B cell (primary cell): ENCODE results near the gene MRM2.

Experiments used
- EZH2 ChIP-seq: IDR thresholded peaks from 2 replicates; pipeline ENCODE4 v1.6.1; 2012; ENCODE audit warnings: borderline replicate concordance, low read depth, mild to moderate bottlenecking, moderate library complexity, low read length; ENCODE audit not compliant: insufficient read depth, poor library complexity, severe bottlenecking
- TF ChIP-seq, protein P1 (sequence below): fragments of 200-600 bp; IDR thresholded peaks from one replicate; pipeline ENCODE4 v1.8.0; 2022; ENCODE audit warnings: antibody characterized with exemption, mild to moderate bottlenecking

DNA sequence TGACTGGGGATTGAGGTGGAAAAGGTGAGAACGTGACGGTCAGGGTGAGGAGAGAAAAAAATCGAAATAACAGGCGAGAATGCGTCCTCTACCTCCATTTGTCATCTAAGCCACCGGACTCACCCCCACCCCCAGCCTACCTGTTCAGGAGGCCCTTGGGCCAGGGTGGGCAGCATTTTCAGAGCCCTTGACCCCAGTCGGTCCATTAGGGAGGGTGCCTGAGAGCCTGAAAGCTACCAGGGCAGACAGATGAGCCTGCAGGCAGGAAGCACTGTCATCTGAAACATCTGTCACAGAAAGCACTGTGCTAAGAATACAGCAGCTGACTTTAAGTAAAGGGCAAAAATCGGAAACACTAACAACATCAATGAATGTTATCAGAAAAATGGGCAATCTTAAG is 56.3 kb downstream of the MRM2 start:
- TF ChIP-seq, protein P1, sequence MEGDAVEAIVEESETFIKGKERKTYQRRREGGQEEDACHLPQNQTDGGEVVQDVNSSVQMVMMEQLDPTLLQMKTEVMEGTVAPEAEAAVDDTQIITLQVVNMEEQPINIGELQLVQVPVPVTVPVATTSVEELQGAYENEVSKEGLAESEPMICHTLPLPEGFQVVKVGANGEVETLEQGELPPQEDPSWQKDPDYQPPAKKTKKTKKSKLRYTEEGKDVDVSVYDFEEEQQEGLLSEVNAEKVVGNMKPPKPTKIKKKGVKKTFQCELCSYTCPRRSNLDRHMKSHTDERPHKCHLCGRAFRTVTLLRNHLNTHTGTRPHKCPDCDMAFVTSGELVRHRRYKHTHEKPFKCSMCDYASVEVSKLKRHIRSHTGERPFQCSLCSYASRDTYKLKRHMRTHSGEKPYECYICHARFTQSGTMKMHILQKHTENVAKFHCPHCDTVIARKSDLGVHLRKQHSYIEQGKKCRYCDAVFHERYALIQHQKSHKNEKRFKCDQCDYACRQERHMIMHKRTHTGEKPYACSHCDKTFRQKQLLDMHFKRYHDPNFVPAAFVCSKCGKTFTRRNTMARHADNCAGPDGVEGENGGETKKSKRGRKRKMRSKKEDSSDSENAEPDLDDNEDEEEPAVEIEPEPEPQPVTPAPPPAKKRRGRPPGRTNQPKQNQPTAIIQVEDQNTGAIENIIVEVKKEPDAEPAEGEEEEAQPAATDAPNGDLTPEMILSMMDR, result no peak
- no peak for TF ChIP-seq EZH2
